IMR-90 (cell line): ENCODE data around the gene LDAF1. TPM values are rescaled to one million over a fixed set of nuclear protein-coding genes. Genes with fewer than 3 reads are reported as not detected.

ENCODE experiments used
- ATAC-seq: fragments of 200-7000 bp; cut with Tn5 transposase; 2 replicates; pipeline ENCODE4 v1.9.1; 2020; ENCODE audit warnings: low read depth, mild to moderate bottlenecking, moderate library complexity
- BruUV-seq: library from RNA; stranded (reverse); fragments of 400-500 nt; replicated peaks from 2 replicates; lab custom pipeline; 2021; lab: Mats Ljungman, UMichigan
- CTCF ChIA-PET: fragments of 300-600 bp; formaldehyde crosslinking; extraction: SDS; loops from one replicate; lab custom pipeline; 2021; ENCODE audit warnings: antibody characterized with exemption; lab: Yijun Ruan, JAX
- POLR2A ChIA-PET: fragments of 300-600 bp; sonication (Branson Sonifier 250); formaldehyde crosslinking; loops from one replicate; lab custom pipeline; 2022; ENCODE audit warnings: antibody characterized with exemption; ENCODE audit not compliant: unreplicated experiment; lab: Charles Lee
- DNase-seq: peaks from one replicate; pipeline ENCODE4 v3.0.0; 2013
- H2AFZ ChIP-seq: replicated peaks from 2 replicates; pipeline ENCODE3; 2013; ENCODE audit warnings: low read length, mild to moderate bottlenecking; ENCODE audit not compliant: poor library complexity
- H2AK5ac ChIP-seq: 2 replicates; pipeline ENCODE4 v1.6.1; 2013; ENCODE audit warnings: low read depth, low read length, inconsistent platforms
- H2AK9ac ChIP-seq: replicated peaks from 2 replicates; pipeline ENCODE3; 2013; ENCODE audit warnings: mild to moderate bottlenecking, low read depth, low read length, moderate library complexity; ENCODE audit not compliant: poor library complexity
- H2BK120ac ChIP-seq: 2 replicates; pipeline ENCODE4 v1.6.1; 2013; ENCODE audit warnings: low read depth, low read length, inconsistent platforms
- H2BK15ac ChIP-seq: 3 replicates; pipeline ENCODE4 v1.6.1; 2013; ENCODE audit warnings: low read depth, low read length, inconsistent platforms
- H2BK20ac ChIP-seq: 2 replicates; pipeline ENCODE4 v1.6.1; 2013; ENCODE audit warnings: low read depth, mild to moderate bottlenecking, inconsistent platforms, low read length, moderate library complexity
- H2BK5ac ChIP-seq: 2 replicates; pipeline ENCODE4 v1.6.1; 2013; ENCODE audit warnings: mild to moderate bottlenecking, low read depth, low read length, inconsistent platforms; ENCODE audit not compliant: poor library complexity, severe bottlenecking
- H3K14ac ChIP-seq: replicated peaks from 2 replicates; pipeline ENCODE4 v1.6.1; 2013; ENCODE audit warnings: low read depth, low read length, inconsistent platforms
- H3K18ac ChIP-seq: 2 replicates; pipeline ENCODE4 v1.6.1; 2013; ENCODE audit warnings: low read depth, low read length, control low read depth
- H3K23ac ChIP-seq: 2 replicates; pipeline ENCODE4 v1.6.1; 2013; ENCODE audit warnings: low read depth, low read length, inconsistent platforms
- H3K27ac ChIP-seq: 2 replicates; pipeline ENCODE4 v1.5.1; 2013; ENCODE audit warnings: mild to moderate bottlenecking, control low read depth, low read length; ENCODE audit not compliant: insufficient read depth
- H3K27me3 ChIP-seq: 2 replicates; pipeline ENCODE4 v1.6.1; 2013; ENCODE audit warnings: low read length; ENCODE audit not compliant: control insufficient read depth, insufficient read depth
- H3K36me3 ChIP-seq: 2 replicates; pipeline ENCODE4 v1.6.1; 2013; ENCODE audit warnings: low read length, mixed read lengths; ENCODE audit not compliant: control insufficient read depth, insufficient read depth
- H3K4ac ChIP-seq: 2 replicates; pipeline ENCODE4 v1.6.1; 2013; ENCODE audit warnings: low read depth, low read length, inconsistent platforms
- H3K4me1 ChIP-seq: 2 replicates; pipeline ENCODE4 v1.6.1; 2013; ENCODE audit warnings: low read length, mixed read lengths; ENCODE audit not compliant: control insufficient read depth, insufficient read depth
- H3K4me2 ChIP-seq: 2 replicates; pipeline ENCODE4 v1.6.1; 2013; ENCODE audit warnings: low read depth, mild to moderate bottlenecking, control low read depth, low read length, moderate library complexity
- H3K4me3 ChIP-seq: 2 replicates; pipeline ENCODE4 v1.5.1; 2013; ENCODE audit warnings: low read depth, mild to moderate bottlenecking, control low read depth, low read length, moderate library complexity; ENCODE audit not compliant: insufficient read depth
- H3K56ac ChIP-seq: 2 replicates; pipeline ENCODE4 v1.6.1; 2013; ENCODE audit warnings: low read length, inconsistent platforms; ENCODE audit not compliant: insufficient read depth; ENCODE audit errors: extremely low read depth
- H3K79me1 ChIP-seq, 2 experiments: 2 replicates each; pipeline ENCODE4 v1.6.1; 2013; ENCODE audit warnings: low read length in 2 of 2, inconsistent platforms in 1 of 2, low read depth in 1 of 2
- H3K9ac ChIP-seq: 2 replicates; pipeline ENCODE4 v1.6.1; 2013; ENCODE audit warnings: low read depth, low read length, control low read depth
- H3K9me1 ChIP-seq: 2 replicates; pipeline ENCODE4 v1.6.1; 2013; ENCODE audit warnings: low read length, inconsistent platforms; ENCODE audit not compliant: insufficient read depth
- H3K9me3 ChIP-seq: 2 replicates; pipeline ENCODE4 v1.6.1; 2013; ENCODE audit warnings: low read length; ENCODE audit not compliant: control insufficient read depth, insufficient read depth
- H4K20me1 ChIP-seq: 2 replicates; pipeline ENCODE4 v1.6.1; 2013; ENCODE audit warnings: low read length, inconsistent platforms; ENCODE audit not compliant: insufficient read depth
- H4K5ac ChIP-seq: 2 replicates; pipeline ENCODE4 v1.6.1; 2013; ENCODE audit warnings: mild to moderate bottlenecking, low read depth, low read length, control low read depth
- H4K8ac ChIP-seq, 2 experiments: 2 replicates each; pipeline ENCODE4 v1.6.1; 2013; ENCODE audit warnings: low read depth in 2 of 2, low read length in 2 of 2, control low read depth in 1 of 2, inconsistent platforms in 1 of 2
- H4K91ac ChIP-seq: 2 replicates; pipeline ENCODE4 v1.6.1; 2013; ENCODE audit warnings: low read depth, low read length, inconsistent platforms; ENCODE audit not compliant: insufficient read depth
- BHLHE40 ChIP-seq: fragments of 150-350 bp; IDR thresholded peaks from 2 replicates; pipeline ENCODE4 v1.6.1; 2016; ENCODE audit warnings: mild to moderate bottlenecking, low read depth, low read length
- MAFK ChIP-seq: IDR thresholded peaks from 2 replicates; pipeline ENCODE4 v1.6.1; 2012; ENCODE audit warnings: low read depth, low read length, improper control_type of control experiment
- MXI1 ChIP-seq: IDR thresholded peaks from 2 replicates; pipeline ENCODE4 v1.6.1; 2012; ENCODE audit warnings: low read depth, mild to moderate bottlenecking, low read length, moderate library complexity, borderline replicate concordance
- NFE2L2 ChIP-seq: fragments of 150-350 bp; IDR thresholded peaks from 2 replicates; pipeline ENCODE4 v1.6.1; 2016; ENCODE audit warnings: low read depth, mild to moderate bottlenecking, low read length
- POLR2A ChIP-seq: IDR thresholded peaks from 2 replicates; pipeline ENCODE4 v1.6.1; 2012; ENCODE audit warnings: mild to moderate bottlenecking, low read depth, low read length
- RAD21 ChIP-seq: IDR thresholded peaks from 2 replicates; pipeline ENCODE4 v1.6.1; 2012; ENCODE audit warnings: low read length, improper control_type of control experiment
- RCOR1 ChIP-seq: IDR thresholded peaks from 2 replicates; pipeline ENCODE4 v1.6.1; 2012; ENCODE audit warnings: mild to moderate bottlenecking, low read length, improper control_type of control experiment; ENCODE audit not compliant: insufficient replicate concordance
- RFX5 ChIP-seq: IDR thresholded peaks from 2 replicates; pipeline ENCODE4 v1.8.0; 2012; ENCODE audit warnings: low read depth, mild to moderate bottlenecking, low read length, moderate library complexity
- SMC3 ChIP-seq: fragments of 150-350 bp; IDR thresholded peaks from 2 replicates; pipeline ENCODE4 v1.6.1; 2016; ENCODE audit warnings: low read depth, mild to moderate bottlenecking, antibody characterized with exemption, low read length, moderate library complexity
- WGBS, 2 experiments: methylation state at CpG; one replicate each; pipeline versions ENCODE4 v1.1.5 to v1.1.7; 2013; ENCODE audit warnings: missing lambda C conversion rate in 2 of 2; ENCODE audit not compliant: insufficient read length in 1 of 2; ENCODE audit errors: extremely low coverage in 2 of 2; 5-methylcytosine and 5-hydroxymethylcytosine counted together
- dilution Hi-C: fragments of 300-500 bp; cut with HindIII; formaldehyde crosslinking; loops from one replicate; pipeline ENCODE4 v1.14.3; 2018; ENCODE audit warnings: low sequenced_read_pairs; ENCODE audit not compliant: unreplicated experiment
- in situ Hi-C: fragments of 300-500 bp; cut with MboI; formaldehyde crosslinking; loops from 3 replicates; pipeline ENCODE4 v1.14.3; 2019; ENCODE audit warnings: low sequenced_read_pairs, inconsistent platforms, mixed read lengths
- intact Hi-C: fragments of 100-400 bp; cut with micrococcal nuclease; formaldehyde crosslinking; loops from 2 replicates; pipeline ENCODE4 v1.10.0; 2022
- polyA plus RNA-seq, 3 experiments: library from polyadenylated mRNA; depleted of rRNA; stranded (reverse); fragments of >200 nt; gene quantifications; 2 replicates each; pipeline ENCODE4 v1.2.3, GENCODE V29; 2012; ENCODE audit warnings: low replicate concordance in 1 of 3
- total RNA-seq: library from RNA; depleted of rRNA; stranded (reverse); fragments of >200 nt; gene quantifications from 2 replicates; pipeline ENCODE4 v1.2.3, GENCODE V29; 2012
- TF ChIP-seq, protein P1 (sequence below): fragments of 150-350 bp; IDR thresholded peaks from 2 replicates; pipeline ENCODE4 v1.6.1; 2016; ENCODE audit warnings: low read depth, mild to moderate bottlenecking, low read length, moderate library complexity, borderline replicate concordance

LDAF1 gene
- total and polyA plus RNA-seq, 2 of the 4 experiments (the other 2 are of a cell fraction): 21.0 to 62.2 TPM

GRCh38 chr16:21161211-21161610 lies 2.7 kb downstream of the LDAF1 start:
- CTCF ChIA-PET: interaction anchor here (2.5 kb wide), 1 partner anchor 139 kb away, joined by 10 read pairs; no protein-coding TSS in a partner anchor
- no peaks in the 10 kb centered on the region for H3K9me3 ChIP-seq
- TF ChIP-seq BHLHE40 (no peak), POLR2A (no peak), RCOR1 (no peak), RFX5 (no peak), MAFK (no peak), MXI1 (no peak), SMC3 (no peak), RAD21 (no peak), NFE2L2 (no peak)
- TF ChIP-seq, protein P1, sequence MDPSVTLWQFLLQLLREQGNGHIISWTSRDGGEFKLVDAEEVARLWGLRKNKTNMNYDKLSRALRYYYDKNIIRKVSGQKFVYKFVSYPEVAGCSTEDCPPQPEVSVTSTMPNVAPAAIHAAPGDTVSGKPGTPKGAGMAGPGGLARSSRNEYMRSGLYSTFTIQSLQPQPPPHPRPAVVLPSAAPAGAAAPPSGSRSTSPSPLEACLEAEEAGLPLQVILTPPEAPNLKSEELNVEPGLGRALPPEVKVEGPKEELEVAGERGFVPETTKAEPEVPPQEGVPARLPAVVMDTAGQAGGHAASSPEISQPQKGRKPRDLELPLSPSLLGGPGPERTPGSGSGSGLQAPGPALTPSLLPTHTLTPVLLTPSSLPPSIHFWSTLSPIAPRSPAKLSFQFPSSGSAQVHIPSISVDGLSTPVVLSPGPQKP: no peak
- no peak overlapping the region for H4K8ac ChIP-seq
- no peak overlapping the region for H2BK20ac ChIP-seq
- intact Hi-C loops (no loop called here), dilution Hi-C loops (no loop called here), in situ Hi-C loops (loop anchor here (25.0 kb wide), 1 partner anchor 1176 kb away; no protein-coding TSS in a partner anchor)
- H2BK120ac ChIP-seq: no peak overlapping the region
- no peak overlapping the region for H3K27ac ChIP-seq
- BruUV-seq: no TSS peak
- H3K23ac ChIP-seq: no peak overlapping the region
- H3K4me1 ChIP-seq: peaks cover 9% of the 10 kb centered on the region
- ATAC-seq (no peak), DNase-seq (peak; percentile 35)
- POLR2A ChIA-PET: no interaction called here
- H2AFZ ChIP-seq: no peak overlapping the region
- no peak overlapping the region for H3K56ac ChIP-seq
- no peak overlapping the region for H2BK5ac ChIP-seq
- no peaks in the 10 kb centered on the region for H3K27me3 ChIP-seq
- no peak overlapping the region for H3K14ac ChIP-seq
- peaks cover 23% of the 10 kb centered on the region for H3K36me3 ChIP-seq
- 0 out of 2 replicates have a peak overlapping the region, but pooled peaks have one; percentile 26 for H3K4me2 ChIP-seq
- peaks cover 0 to 37% of the 10 kb centered on the region in 2 experiments; a peak in 3 of 4 replicates for H3K79me1 ChIP-seq
- no peak overlapping the region for H2BK15ac ChIP-seq
- no peak overlapping the region for H2AK5ac ChIP-seq
- H3K4ac ChIP-seq: no peak overlapping the region
- H3K9ac ChIP-seq: no peak overlapping the region
- no peak overlapping the region for H4K5ac ChIP-seq
- H3K18ac ChIP-seq: no peak overlapping the region
- H2AK9ac ChIP-seq: no peak overlapping the region
- H3K4me3 ChIP-seq: no peak overlapping the region
- no CpG with 5 or more reads among the region's 2 CpGs for WGBS, 2 experiments
- H3K9me1 ChIP-seq: peaks cover 8% of the 10 kb centered on the region; the same call in 1 of the 2 replicates
- peaks cover 3% of the 10 kb centered on the region; the same call in 1 of the 2 replicates for H4K20me1 ChIP-seq
- H4K91ac ChIP-seq: no peak overlapping the region
